A549 (cell line): ENCODE results near the gene TCERG1L. TPM values are rescaled to one million over a fixed set of nuclear protein-coding genes. Genes with fewer than 3 reads are reported as not detected.

Source experiments
- ATAC-seq, 2 experiments: fragments of 200-7000 bp in 1 of 2; fragments of >200 bp in 1 of 2; cut with Nextera tagmentation in 1 of 2; cut with Tn5 transposase in 1 of 2; 3 replicates each; pipeline versions ENCODE4 v1.8.0 to v1.9.1; 2018 to 2020; ENCODE audit warnings: mild to moderate bottlenecking in 1 of 2, moderate library complexity in 1 of 2
- CTCF ChIA-PET: fragments of 300-600 bp; sonication (Branson Sonifier 250); formaldehyde crosslinking; extraction: SDS; loops from one replicate; lab custom pipeline; 2021; ENCODE audit warnings: antibody characterized with exemption, inconsistent platforms; lab: Yijun Ruan, JAX
- POLR2A ChIA-PET: fragments of 350-600 bp; formaldehyde crosslinking; extraction: SDS; loops from one replicate; lab custom pipeline; 2021; ENCODE audit warnings: antibody characterized with exemption, inconsistent platforms; lab: Yijun Ruan, JAX
- DNase-seq, 2 experiments: peaks; one replicate each; pipeline versions ENCODE4 v3.0.0 to v3.0.0-alpha.2; 2011 to 2016; ENCODE audit warnings: low read depth in 1 of 2, low spot score in 1 of 2
- FAIRE-seq: peaks from 2 replicates; lab custom pipeline; 2011; peaks lifted over from hg19 to GRCh38; lab: Jason Lieb, UNC
- H3K27ac ChIP-seq, 2 experiments: fragments of >200 bp; sonication (Bioruptor Twin); formaldehyde crosslinking; 3 replicates each; pipeline ENCODE4 v1.5.1; 2016 to 2017
- H3K4me1 ChIP-seq: fragments of >200 bp; sonication (Bioruptor Twin); formaldehyde crosslinking; 3 replicates; pipeline ENCODE4 v1.6.1; 2016
- H3K4me2 ChIP-seq: fragments of >200 bp; sonication (Bioruptor Twin); formaldehyde crosslinking; 3 replicates; pipeline ENCODE4 v1.6.1; 2016
- H3K4me3 ChIP-seq: fragments of >200 bp; sonication (Bioruptor Twin); formaldehyde crosslinking; 3 replicates; pipeline ENCODE4 v1.5.1; 2016
- H3K9me3 ChIP-seq: fragments of >200 bp; sonication (Bioruptor Twin); formaldehyde crosslinking; 3 replicates; pipeline ENCODE4 v1.6.1; 2016
- CHD2 ChIP-seq: fragments of 150-350 bp; IDR thresholded peaks from 2 replicates; pipeline ENCODE4 v1.6.1; 2014; ENCODE audit warnings: low read length; ENCODE audit not compliant: partially characterized antibody
- CHD4 ChIP-seq: fragments of 200-600 bp; sonication (generic); IDR thresholded peaks from 2 replicates; pipeline ENCODE4 v1.6.1; 2016; ENCODE audit warnings: antibody characterized with exemption, mild to moderate bottlenecking, borderline replicate concordance
- ESRRA ChIP-seq: fragments of 150-350 bp; IDR thresholded peaks from 2 replicates; pipeline ENCODE4 v1.6.1; 2014; ENCODE audit warnings: mild to moderate bottlenecking, low read length, borderline replicate concordance
- FOXS1 ChIP-seq: fragments of 250-450 bp; sonication (Bioruptor Pico); IDR thresholded peaks from 2 replicates; pipeline ENCODE4 v1.5.0; 2020; ENCODE audit warnings: mild to moderate bottlenecking, moderate library complexity
- GATA3 ChIP-seq: IDR thresholded peaks from 2 replicates; pipeline ENCODE4 v1.6.1; 2012; ENCODE audit warnings: borderline replicate concordance
- HEYL ChIP-seq: fragments of 250-450 bp; sonication (Bioruptor Pico); IDR thresholded peaks from 2 replicates; pipeline ENCODE4 v1.8.0; 2021; ENCODE audit warnings: mild to moderate bottlenecking, moderate library complexity
- JUNB ChIP-seq: fragments of >200 bp; sonication (Bioruptor Twin); formaldehyde crosslinking; IDR thresholded peaks from 2 replicates; pipeline ENCODE4 v1.6.1; 2016
- KDM5A ChIP-seq: fragments of 200-600 bp; sonication (generic); IDR thresholded peaks from 2 replicates; pipeline ENCODE4 v1.6.1; 2016; ENCODE audit warnings: antibody characterized with exemption, mild to moderate bottlenecking
- MAZ ChIP-seq: fragments of 150-350 bp; IDR thresholded peaks from 2 replicates; pipeline ENCODE4 v1.6.1; 2014; ENCODE audit warnings: antibody characterized with exemption, low read depth, low read length, borderline replicate concordance
- NFE2L2 ChIP-seq: fragments of 150-350 bp; conservative IDR thresholded peaks from 2 replicates; pipeline ENCODE4 v1.6.1; 2014; ENCODE audit warnings: low read length
- PHF8 ChIP-seq: fragments of 200-600 bp; sonication (generic); IDR thresholded peaks from 2 replicates; pipeline ENCODE4 v1.6.1; 2016; ENCODE audit warnings: low read depth, mild to moderate bottlenecking, antibody characterized with exemption, moderate library complexity, borderline replicate concordance
- POLR2A ChIP-seq: IDR thresholded peaks from 2 replicates; pipeline ENCODE4 v1.6.1; 2012; ENCODE audit warnings: mild to moderate bottlenecking, low read length
- RARB ChIP-seq: fragments of 250-450 bp; sonication (Bioruptor Pico); IDR thresholded peaks from 2 replicates; pipeline ENCODE4 v1.8.0; 2021; ENCODE audit warnings: mild to moderate bottlenecking, moderate library complexity
- RCOR1 ChIP-seq: fragments of 150-350 bp; IDR thresholded peaks from 2 replicates; pipeline ENCODE4 v1.6.1; 2014; ENCODE audit warnings: antibody characterized with exemption, low read length, low read depth
- RFX5 ChIP-seq: fragments of 450-650 bp; IDR thresholded peaks from 2 replicates; pipeline ENCODE4 v1.7.1; 2014; ENCODE audit warnings: antibody characterized with exemption, mild to moderate bottlenecking, moderate library complexity
- SMC3 ChIP-seq: fragments of >200 bp; sonication (Bioruptor Twin); formaldehyde crosslinking; IDR thresholded peaks from 3 replicates; pipeline ENCODE4 v1.6.1; 2018; ENCODE audit warnings: inconsistent platforms
- TFCP2L1 ChIP-seq: fragments of 250-450 bp; sonication (Bioruptor Pico); IDR thresholded peaks from 2 replicates; pipeline ENCODE4 v1.5.0; 2021; ENCODE audit warnings: mild to moderate bottlenecking
- WGBS: methylation state at CpG from one replicate; pipeline ENCODE4 v1.1.6; 2017; ENCODE audit errors: missing lambda C conversion rate; 5-methylcytosine and 5-hydroxymethylcytosine counted together
- polyA plus RNA-seq, 4 experiments: library from polyadenylated mRNA; depleted of rRNA in 3 of 4; stranded (reverse); fragments of >200 nt; fragmentation: RNase III in 1 of 4; extraction: RNeasy Plus Mini Kit Qiagen cat#74134 plus additional on column Dnase treatment in 1 of 4; gene quantifications; 2 replicates in 3 of 4; 3 replicates in 1 of 4; pipeline ENCODE4 v1.2.3, GENCODE V29; 2011 to 2017
- TF ChIP-seq, protein P1 (sequence below): fragments of 200-600 bp; sonication (generic); IDR thresholded peaks from 2 replicates; pipeline ENCODE4 v1.6.1; 2016; ENCODE audit warnings: antibody characterized with exemption, mild to moderate bottlenecking, moderate library complexity
- TF ChIP-seq, protein P2 (sequence below): IDR thresholded peaks from 2 replicates; pipeline ENCODE4 v1.6.1; 2012
- TF ChIP-seq, protein P3 (sequence below): IDR thresholded peaks from 2 replicates; pipeline ENCODE4 v1.6.1; 2012
- TF ChIP-seq, protein P4 (sequence below): fragments of >200 bp; sonication (Bioruptor Twin); formaldehyde crosslinking; IDR thresholded peaks from 3 replicates; pipeline ENCODE4 v1.5.1; 2016
- TF ChIP-seq, protein P5 (sequence below): IDR thresholded peaks from 2 replicates; pipeline ENCODE4 v1.6.1; 2012; ENCODE audit warnings: low read depth, borderline replicate concordance

TCERG1L gene
- polyA plus RNA-seq, 2 of the 4 experiments (the other 2 are of a cell fraction), result not detected

DNA sequence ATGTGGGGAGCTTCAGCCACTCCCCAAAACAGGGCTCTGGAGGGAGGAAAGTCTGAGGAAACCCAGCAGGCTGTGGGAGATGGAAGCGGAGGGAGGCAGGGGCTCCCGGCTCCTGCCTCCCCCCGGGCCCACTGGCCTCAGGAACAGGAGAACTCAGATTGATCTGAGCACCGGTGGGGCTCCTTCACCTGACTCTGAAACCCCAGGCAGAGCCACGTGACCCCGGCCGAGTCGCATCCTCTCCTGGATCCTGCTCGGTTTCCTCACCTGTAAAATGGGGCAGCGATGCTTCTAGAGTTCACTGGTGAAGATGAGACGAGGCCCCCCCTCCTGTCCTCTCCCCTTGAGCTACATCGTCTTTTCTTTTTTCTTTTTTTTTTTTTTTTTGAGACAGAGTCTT, 33.6 kb downstream of the TCERG1L start:
- DNase-seq, result no peak
- no peak for ATAC-seq
- H3K27ac ChIP-seq, result no peak overlapping the region
- no peak overlapping the region for H3K4me2 ChIP-seq
- no peaks in the 10 kb centered on the region for H3K4me1 ChIP-seq
- H3K9me3 ChIP-seq, result no peaks in the 10 kb centered on the region
- FAIRE-seq, result no peak
- 5% methylated on average over 12 of the region's 12 CpGs for WGBS
- no peak overlapping the region for H3K4me3 ChIP-seq
- POLR2A ChIA-PET, result no interaction called here
- TF ChIP-seq PHF8, result no peak
- TF ChIP-seq, protein P1, sequence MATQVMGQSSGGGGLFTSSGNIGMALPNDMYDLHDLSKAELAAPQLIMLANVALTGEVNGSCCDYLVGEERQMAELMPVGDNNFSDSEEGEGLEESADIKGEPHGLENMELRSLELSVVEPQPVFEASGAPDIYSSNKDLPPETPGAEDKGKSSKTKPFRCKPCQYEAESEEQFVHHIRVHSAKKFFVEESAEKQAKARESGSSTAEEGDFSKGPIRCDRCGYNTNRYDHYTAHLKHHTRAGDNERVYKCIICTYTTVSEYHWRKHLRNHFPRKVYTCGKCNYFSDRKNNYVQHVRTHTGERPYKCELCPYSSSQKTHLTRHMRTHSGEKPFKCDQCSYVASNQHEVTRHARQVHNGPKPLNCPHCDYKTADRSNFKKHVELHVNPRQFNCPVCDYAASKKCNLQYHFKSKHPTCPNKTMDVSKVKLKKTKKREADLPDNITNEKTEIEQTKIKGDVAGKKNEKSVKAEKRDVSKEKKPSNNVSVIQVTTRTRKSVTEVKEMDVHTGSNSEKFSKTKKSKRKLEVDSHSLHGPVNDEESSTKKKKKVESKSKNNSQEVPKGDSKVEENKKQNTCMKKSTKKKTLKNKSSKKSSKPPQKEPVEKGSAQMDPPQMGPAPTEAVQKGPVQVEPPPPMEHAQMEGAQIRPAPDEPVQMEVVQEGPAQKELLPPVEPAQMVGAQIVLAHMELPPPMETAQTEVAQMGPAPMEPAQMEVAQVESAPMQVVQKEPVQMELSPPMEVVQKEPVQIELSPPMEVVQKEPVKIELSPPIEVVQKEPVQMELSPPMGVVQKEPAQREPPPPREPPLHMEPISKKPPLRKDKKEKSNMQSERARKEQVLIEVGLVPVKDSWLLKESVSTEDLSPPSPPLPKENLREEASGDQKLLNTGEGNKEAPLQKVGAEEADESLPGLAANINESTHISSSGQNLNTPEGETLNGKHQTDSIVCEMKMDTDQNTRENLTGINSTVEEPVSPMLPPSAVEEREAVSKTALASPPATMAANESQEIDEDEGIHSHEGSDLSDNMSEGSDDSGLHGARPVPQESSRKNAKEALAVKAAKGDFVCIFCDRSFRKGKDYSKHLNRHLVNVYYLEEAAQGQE, result no peak
- TF ChIP-seq SMC3, result no peak
- TF ChIP-seq HEYL (CRISPR knock-in tag), result no peak
- no peak for TF ChIP-seq POLR2A
- no peak for TF ChIP-seq CHD2
- CTCF ChIA-PET, result interaction anchor here (0.7 kb wide), 1 partner anchor 10 kb away, joined by 3 read pairs; no protein-coding TSS in a partner anchor

DNA sequence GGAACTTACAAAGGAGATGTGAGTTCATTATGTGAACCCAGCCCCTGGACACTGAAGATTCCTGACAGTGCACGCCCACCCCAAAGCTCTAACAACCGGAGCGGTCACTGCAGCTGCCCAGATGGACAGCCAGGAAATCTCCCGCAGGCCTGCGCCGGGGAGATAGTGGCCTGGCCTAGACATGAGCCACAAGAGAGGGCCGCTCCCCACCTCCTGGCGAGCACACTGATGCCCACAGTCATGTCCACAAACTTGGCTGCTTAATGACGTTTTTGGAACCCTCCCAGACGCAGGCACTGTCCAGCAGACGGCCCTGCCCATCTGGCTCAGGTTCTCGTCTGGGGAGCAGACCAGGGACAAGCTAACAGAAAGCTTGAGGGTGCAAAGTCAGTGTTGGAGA, 34.2 kb downstream of the TCERG1L start:
- TF ChIP-seq, protein P2, sequence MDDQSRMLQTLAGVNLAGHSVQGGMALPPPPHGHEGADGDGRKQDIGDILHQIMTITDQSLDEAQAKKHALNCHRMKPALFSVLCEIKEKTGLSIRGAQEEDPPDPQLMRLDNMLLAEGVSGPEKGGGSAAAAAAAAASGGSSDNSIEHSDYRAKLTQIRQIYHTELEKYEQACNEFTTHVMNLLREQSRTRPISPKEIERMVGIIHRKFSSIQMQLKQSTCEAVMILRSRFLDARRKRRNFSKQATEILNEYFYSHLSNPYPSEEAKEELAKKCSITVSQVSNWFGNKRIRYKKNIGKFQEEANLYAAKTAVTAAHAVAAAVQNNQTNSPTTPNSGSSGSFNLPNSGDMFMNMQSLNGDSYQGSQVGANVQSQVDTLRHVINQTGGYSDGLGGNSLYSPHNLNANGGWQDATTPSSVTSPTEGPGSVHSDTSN, result no peak
- TF ChIP-seq ESRRA, result no peak
- no peak for TF ChIP-seq RARB (CRISPR knock-in tag)
- TF ChIP-seq KDM5A, result no peak
- TF ChIP-seq, protein P3, sequence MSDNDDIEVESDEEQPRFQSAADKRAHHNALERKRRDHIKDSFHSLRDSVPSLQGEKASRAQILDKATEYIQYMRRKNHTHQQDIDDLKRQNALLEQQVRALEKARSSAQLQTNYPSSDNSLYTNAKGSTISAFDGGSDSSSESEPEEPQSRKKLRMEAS, result no peak
- no peak for TF ChIP-seq RCOR1
- TF ChIP-seq PHF8, result no peak
- no peak for TF ChIP-seq GATA3
- TF ChIP-seq MAZ, result no peak
- TF ChIP-seq JUNB, result no peak
- no peak for TF ChIP-seq CHD4
- TF ChIP-seq, protein P1, result no peak
- TF ChIP-seq RFX5, result no peak
- TF ChIP-seq NFE2L2, result no peak
- no peak for TF ChIP-seq TFCP2L1 (CRISPR knock-in tag)
- TF ChIP-seq, protein P4, sequence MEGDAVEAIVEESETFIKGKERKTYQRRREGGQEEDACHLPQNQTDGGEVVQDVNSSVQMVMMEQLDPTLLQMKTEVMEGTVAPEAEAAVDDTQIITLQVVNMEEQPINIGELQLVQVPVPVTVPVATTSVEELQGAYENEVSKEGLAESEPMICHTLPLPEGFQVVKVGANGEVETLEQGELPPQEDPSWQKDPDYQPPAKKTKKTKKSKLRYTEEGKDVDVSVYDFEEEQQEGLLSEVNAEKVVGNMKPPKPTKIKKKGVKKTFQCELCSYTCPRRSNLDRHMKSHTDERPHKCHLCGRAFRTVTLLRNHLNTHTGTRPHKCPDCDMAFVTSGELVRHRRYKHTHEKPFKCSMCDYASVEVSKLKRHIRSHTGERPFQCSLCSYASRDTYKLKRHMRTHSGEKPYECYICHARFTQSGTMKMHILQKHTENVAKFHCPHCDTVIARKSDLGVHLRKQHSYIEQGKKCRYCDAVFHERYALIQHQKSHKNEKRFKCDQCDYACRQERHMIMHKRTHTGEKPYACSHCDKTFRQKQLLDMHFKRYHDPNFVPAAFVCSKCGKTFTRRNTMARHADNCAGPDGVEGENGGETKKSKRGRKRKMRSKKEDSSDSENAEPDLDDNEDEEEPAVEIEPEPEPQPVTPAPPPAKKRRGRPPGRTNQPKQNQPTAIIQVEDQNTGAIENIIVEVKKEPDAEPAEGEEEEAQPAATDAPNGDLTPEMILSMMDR, result no peak
- TF ChIP-seq, protein P5, sequence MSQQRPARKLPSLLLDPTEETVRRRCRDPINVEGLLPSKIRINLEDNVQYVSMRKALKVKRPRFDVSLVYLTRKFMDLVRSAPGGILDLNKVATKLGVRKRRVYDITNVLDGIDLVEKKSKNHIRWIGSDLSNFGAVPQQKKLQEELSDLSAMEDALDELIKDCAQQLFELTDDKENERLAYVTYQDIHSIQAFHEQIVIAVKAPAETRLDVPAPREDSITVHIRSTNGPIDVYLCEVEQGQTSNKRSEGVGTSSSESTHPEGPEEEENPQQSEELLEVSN, result no peak
- no peak for TF ChIP-seq FOXS1 (CRISPR knock-in tag)
- 33% methylated on average over 12 of the region's 12 CpGs for WGBS
- ATAC-seq (no peak), FAIRE-seq (no peak), DNase-seq (no peak)
- H3K4me2 ChIP-seq, result no peak overlapping the region
- POLR2A ChIA-PET, result no interaction called here
- CTCF ChIA-PET, result no interaction called here
- no peaks in the 10 kb centered on the region for H3K9me3 ChIP-seq
- no peak overlapping the region for H3K27ac ChIP-seq
- no peak overlapping the region for H3K4me3 ChIP-seq
- H3K4me1 ChIP-seq, result no peaks in the 10 kb centered on the region
